Activated CD4-positive, CD25-positive, alpha-beta regulatory T cell treated with anti-CD3 and anti-CD28 coated beads, Interleukin-2, amount 50 U/mL, for 16 hours (primary cell): ENCODE measurements around the gene CLECL1.
A peak's percentile ranks its signal among the peaks of the same experiment; 100 is the strongest.

ENCODE experiments used
- DNase-seq: peaks from one replicate; pipeline ENCODE4 v3.0.0-alpha.2; 2020; ENCODE audit warnings: low read depth, low spot score

The CLECL1 gene

DNA sequence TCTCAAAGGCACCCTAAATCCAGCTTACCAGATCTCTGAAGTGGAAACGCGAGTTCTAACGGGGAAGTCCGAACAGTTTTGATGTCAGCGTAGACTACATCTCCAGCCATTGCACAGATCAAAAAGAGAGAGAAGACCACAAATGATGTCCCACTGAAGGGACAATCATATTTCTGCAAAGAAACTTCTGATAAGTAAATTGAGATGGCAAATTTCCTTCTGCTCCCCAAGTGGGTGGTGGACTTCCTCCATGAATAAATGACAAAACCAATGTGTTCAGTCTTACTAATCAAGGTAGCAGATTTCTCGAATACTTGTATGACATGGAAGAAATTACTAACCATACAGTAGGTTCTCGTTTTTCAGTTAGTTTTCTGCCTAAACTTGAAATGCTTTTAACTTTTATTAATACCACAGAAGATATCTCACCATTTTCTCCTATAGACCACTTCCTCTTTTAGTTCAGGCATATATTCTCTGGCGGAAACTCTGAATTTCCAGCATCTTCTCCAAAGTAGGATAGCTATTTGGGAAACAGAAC is at the start of gene CLECL1:
CLECL1 (minus strand) TSS at position 177 of the 541 bp plus-strand sequence.
- DNase-seq, result no peak

GRCh38 chr12:9781360-9781759 is 48.5 kb upstream of the CLECL1 start:
- no peak for DNase-seq

- DNase-seq, result no peak
Measured at GRCh38 chr12:9779209-9779608, 46.3 kb upstream of the CLECL1 start.

DNA sequence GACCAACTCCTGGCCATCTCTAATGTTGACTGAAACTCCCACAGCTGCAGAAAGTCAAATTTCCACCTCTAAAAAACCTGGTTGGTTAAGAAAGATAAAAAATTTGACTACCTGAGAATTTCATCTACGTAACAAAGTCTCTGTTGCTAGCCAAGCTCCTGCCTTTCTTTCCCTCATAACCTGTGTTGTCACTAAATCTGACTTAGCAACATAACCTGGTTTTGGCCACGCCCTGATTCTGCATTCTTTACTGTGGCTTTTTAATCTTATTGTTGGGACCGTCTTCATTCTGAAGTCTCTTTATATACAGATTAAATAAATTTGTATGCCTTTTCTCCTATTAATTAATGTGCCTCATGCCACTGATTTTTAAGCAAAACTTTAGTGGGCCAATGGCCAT is 43.9 kb upstream of the CLECL1 start:
- DNase-seq, result no peak

DNA sequence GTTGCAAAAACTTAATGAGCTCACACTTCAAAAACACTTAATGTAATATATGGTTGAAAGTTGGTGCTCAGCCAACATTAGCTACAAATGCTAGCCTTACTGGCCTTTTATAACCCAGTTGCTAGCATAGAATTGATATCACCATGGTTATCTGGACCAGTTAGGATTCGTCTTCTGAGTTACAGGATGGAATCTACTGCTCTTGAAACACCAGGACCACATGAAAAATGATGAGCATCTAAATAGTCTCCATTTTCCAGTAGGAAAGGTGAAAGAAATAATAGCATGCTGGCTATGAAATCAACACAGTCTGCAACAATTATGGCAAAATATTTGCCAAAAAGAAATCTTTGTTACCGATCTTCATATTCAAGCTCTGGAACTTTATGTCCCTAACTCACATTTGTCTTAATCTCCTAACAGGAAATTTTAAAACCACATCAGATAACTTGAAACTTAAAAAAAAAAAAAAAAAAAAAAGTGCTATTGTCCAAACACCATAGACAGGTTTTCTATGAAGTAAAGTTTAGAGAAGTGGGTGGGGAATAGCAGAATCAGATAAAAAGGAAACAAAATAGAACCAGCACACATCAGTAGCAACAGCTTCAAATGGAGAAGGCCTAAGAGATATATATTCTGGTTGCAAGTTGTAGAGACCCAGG is 40.5 kb upstream of the CLECL1 start:
- DNase-seq, result no peak

GRCh38 chr12:9763025-9763424 is 30.1 kb upstream of the CLECL1 start:
- DNase-seq, result no peak

DNA sequence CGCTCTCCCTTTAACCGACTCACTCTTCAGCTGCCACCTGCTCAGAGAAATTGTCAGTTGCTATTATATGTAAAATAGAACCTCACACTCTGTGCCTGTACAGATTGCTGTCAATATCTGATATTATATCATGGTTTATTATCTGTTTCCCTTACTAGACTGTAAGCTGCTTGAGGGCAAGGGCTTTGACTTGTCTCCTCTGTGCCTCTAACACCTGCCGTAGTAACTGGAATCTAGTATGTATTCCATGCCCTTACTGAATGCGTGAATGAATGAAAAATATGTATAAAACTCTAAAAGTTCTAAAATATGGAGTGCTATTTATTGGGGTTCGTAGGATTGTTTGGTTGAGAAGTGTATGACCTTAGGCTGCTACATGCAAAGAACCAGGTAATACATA is 29.5 kb upstream of the CLECL1 start:
- no peak for DNase-seq

DNA sequence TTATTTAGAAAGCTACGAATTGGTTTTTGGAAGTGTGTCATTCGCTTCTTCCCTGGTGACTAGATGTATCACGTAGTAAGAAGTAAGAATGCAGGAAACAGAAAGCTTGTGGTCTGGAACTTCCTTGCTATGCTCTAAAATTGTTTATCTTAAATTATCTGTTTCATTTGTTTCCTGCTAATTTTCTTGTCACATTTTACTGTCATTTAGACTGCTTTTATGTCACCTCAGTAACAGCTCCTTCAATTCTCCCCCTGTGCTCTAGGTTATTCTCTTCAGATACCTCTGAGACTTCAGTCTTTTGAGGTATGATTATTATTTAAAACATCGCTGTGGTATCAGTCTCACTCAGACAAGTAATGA is 28.5 kb upstream of the CLECL1 start:
- no peak for DNase-seq

GRCh38 chr12:9760699-9761418 is 28.0 kb upstream of the CLECL1 start, which contains the start of gene CD69:
Gene CD69, minus strand, starts transcription at chr12:9760901. Its CDS starts 81 bp downstream, at chr12:9760820.
- peak; percentile 69 for DNase-seq

- DNase-seq, result no peak
Measured at GRCh38 chr12:9760120-9760519, 27.2 kb upstream of the CLECL1 start.

GRCh38 chr12:9759694-9760093 is 26.8 kb upstream of the CLECL1 start:
- DNase-seq, result no peak

- no peak for DNase-seq
Measured at GRCh38 chr12:9758119-9758518, 25.2 kb upstream of the CLECL1 start.

DNA sequence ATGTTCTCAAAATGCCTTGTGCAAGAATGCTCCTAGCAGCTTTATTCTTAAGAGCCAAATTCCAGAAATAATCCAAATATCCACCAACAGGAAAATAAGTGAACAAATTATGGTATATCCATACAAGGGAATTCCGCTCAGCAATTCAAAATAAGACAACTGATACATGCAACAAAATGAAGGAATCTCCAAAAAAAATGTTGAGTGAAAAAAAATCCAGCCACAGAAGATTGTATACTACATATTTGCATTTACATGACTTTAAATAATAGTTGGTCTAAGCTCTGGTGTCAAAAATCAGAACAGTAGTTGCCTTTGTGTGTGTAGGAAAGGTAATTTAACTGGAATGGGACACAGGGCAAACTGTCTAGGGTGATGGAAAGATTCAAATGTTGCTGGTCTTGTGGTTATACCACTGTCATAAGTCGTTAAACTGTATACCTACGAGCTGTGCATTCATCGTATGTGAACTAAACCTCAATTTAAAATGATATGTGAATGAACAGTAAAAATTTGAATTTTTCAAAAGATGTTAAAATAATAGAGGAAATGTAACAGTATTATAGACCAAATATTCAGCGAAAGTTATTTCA is 24.6 kb upstream of the CLECL1 start:
- DNase-seq, result no peak

DNA sequence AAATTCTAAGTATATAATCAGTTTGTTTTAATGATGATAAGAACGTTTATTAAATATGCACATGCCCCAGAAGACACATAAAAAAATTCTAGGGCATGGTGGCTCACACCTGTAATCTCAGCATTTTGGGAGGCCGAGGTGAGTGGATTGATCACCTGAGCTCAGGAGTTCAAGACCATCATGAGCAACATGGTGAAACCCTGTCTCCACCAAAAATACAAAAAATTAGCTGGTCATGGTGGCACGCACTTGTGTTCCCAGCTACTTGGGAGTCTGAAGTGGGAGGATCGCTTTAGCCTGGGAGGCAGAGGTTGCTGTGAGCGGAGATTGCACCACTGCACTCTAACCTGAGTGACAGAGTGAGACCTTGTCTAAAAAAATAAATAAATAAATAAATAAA is 23.8 kb upstream of the CLECL1 start:
- DNase-seq, result no peak

- DNase-seq, result no peak
Measured at GRCh38 chr12:9756170-9756569, 23.3 kb upstream of the CLECL1 start.

DNA sequence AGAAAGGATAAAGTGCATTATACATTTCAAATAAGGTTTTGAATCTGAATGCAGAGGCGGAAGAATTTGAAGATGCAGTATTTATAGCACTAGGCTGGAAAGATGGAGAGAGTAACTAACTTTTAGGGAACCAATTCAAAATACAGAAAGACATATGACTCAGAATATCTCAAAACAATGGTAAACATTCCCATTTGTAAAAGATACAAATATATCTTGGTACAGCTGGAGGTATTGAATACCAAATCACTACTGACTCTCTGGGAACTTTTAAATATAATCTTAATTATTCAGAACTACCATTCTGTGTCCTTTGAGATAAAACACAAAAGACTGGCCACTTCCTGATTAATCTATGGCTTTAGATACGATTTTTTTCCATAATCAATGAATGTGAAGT is 22.7 kb upstream of the CLECL1 start:
- DNase-seq, result no peak

DNA sequence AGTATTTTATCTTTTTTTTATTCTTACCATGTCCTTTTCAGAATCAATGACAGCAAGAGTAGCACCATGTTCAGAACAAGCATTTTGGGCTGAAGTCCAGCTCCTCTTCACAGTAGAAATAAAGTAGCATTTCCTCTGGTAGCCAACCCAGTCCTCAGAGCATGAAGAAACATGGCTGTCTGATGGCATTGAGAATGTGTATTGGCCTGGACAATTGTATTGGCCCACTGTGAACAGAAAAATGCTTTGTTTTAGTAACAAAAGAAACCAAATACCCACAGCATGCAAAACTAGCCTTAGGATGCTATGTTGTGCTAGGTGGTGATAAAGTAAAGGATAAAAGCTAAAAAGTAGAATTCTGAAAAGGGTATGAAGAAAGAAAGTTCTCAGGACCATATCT is 22.1 kb upstream of the CLECL1 start:
- DNase-seq, result no peak

- no peak for DNase-seq
Measured at GRCh38 chr12:9754099-9754927, 21.4 kb upstream of the CLECL1 start.

DNA sequence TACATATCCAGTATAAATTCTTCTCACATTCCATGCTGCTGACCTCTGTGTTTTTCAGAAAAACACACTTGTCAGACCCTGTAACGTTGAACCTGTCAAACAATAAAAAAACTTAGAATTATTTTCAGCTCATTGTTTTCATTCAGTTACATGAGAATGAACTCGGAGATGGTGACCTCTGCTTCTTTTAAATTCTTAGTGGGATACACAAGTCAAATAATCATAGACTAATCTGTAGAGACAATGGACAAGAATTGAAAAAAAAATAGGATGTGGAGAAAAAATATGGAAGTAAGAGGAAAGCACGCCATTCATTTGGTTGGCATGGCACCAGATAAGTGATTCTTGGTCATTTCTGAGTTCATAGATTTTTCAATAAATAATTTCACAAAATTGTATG is 20.6 kb upstream of the CLECL1 start:
- DNase-seq, result no peak

DNA sequence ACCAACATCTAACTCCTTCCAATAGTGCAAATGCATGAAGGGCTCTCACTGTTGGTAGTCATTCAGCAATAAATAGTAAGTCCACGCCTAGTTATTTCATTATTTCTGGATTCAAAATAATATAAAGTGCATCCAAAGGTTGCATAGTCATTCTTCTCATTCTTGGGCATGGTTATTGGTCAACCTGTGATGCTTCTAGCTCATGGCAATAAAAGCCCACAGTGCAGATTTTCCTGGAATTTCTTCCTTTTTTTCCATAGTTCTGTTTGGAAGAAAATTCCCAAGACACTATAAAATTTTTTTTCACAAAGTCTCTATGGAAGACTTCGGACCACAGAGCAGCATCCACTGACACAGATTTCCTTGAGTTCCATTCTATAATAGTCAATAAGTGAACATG is 20.2 kb upstream of the CLECL1 start:
- no peak for DNase-seq

DNA sequence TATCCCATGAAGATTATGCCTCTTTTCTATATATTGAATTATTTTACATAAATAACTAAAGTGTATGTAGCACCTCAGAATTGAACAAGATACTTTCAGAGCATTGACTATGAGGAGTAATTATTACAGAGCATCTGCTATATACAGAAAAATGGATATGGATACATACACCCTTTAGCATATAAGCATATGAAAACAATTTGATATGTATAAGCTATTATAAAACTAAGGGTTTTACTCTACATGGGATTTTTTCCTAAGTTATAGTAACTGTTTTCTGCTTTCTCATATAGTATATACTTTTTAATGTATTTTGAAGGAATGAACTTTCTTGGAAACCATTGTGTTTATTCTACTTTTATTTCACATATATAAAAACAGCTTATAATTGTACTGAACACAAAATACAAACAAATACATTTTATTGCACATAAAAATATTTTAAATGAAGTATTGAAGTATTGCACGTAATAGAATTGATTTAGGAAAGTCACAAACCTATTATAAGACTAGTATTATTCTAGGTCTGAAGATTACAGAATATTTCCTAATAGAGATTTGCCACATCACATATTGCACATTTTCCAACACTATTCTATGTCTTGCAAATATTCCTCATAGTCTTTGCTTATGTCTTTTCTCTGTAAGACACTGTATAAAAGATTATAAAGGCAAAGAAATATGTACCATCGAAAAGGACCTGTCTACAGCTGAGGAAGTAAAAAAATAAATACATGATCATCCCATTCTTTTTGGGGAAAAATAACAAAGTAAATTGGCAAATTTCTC is 19.4 kb upstream of the CLECL1 start:
- no peak for DNase-seq
